Effector memory CD4-positive, alpha-beta T cell (primary cell): Measurements from ENCODE around the gene HECW1.

ENCODE experiments used
- DNase-seq, 3 donors: peaks; one replicate each; pipeline ENCODE4 v3.0.0-alpha.2; 2020
- H3K27ac ChIP-seq: 2 replicates; pipeline ENCODE4 v1.7.0; 2013; ENCODE audit warnings: mild to moderate bottlenecking, low read length, moderate library complexity; ENCODE audit not compliant: insufficient read depth, poor library complexity, severe bottlenecking
- H3K27me3 ChIP-seq: replicated peaks from 2 replicates; pipeline ENCODE4 v1.7.0; 2013; ENCODE audit warnings: mild to moderate bottlenecking, low read length; ENCODE audit not compliant: insufficient read depth, control insufficient read depth, poor library complexity, severe bottlenecking
- H3K36me3 ChIP-seq: 2 replicates; pipeline ENCODE4 v1.7.0; 2013; ENCODE audit warnings: mild to moderate bottlenecking, low read length, moderate library complexity; ENCODE audit not compliant: control insufficient read depth, insufficient read depth
- H3K4me1 ChIP-seq: 2 replicates; pipeline ENCODE4 v1.7.0; 2013; ENCODE audit warnings: low read length, mild to moderate bottlenecking; ENCODE audit not compliant: control insufficient read depth, insufficient read depth, poor library complexity, severe bottlenecking
- H3K4me3 ChIP-seq: 2 replicates; pipeline ENCODE4 v1.7.0; 2013; ENCODE audit warnings: low read length, low read depth, mild to moderate bottlenecking; ENCODE audit not compliant: insufficient read depth, poor library complexity, severe bottlenecking
- H3K9me3 ChIP-seq: 2 replicates; pipeline ENCODE4 v1.7.0; 2013; ENCODE audit warnings: mild to moderate bottlenecking, low read length, moderate library complexity; ENCODE audit not compliant: control insufficient read depth

HECW1 gene

DNA sequence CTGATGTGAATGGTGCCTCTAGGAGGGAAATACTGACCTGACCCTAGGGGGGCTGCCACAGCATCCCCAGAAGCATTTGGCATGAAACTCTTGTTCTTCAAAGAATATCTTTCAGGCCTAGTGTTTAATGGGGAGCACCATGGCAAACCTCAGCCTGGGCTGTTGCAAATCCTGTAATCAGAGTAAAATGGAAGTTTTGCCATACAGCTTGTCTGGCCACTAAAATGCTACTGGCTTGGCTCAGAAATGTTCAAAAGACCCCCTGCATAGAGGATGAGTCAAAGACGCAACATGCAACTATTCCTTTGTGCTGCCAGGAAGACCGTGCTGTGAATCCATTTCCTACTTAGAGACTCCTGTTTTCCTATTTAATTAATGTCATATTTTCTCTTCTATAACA is 26.7 kb downstream of the HECW1 start:
- no peaks in the 10 kb centered on the region for H3K4me1 ChIP-seq
- no peaks in the 10 kb centered on the region for H3K9me3 ChIP-seq
- no peaks in the 10 kb centered on the region for H3K27me3 ChIP-seq
- no peaks in the 10 kb centered on the region for H3K36me3 ChIP-seq
- no peak overlapping the region for H3K4me3 ChIP-seq
- DNase-seq = no peak
- no peak overlapping the region for H3K27ac ChIP-seq

DNA sequence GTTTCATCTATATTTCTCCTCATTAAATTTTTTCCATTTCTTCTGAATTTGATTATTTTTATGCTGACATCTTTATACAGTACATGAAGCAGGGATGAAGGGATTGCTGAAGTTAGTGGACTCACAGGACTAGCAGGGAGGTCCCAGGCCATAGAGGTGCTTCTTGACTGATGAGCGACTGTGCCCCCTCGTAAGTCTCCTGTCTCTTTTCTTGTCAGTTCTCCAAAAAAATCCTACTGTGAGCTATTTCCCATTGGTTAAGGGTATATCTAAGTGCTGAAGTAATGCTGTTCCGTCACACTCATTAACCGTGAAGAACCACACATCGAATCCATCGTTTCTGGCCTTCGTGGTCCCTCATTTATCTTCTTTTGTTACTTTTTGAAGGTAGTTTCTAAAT is 27.7 kb downstream of the HECW1 start:
- no peak overlapping the region for H3K27ac ChIP-seq

DNA sequence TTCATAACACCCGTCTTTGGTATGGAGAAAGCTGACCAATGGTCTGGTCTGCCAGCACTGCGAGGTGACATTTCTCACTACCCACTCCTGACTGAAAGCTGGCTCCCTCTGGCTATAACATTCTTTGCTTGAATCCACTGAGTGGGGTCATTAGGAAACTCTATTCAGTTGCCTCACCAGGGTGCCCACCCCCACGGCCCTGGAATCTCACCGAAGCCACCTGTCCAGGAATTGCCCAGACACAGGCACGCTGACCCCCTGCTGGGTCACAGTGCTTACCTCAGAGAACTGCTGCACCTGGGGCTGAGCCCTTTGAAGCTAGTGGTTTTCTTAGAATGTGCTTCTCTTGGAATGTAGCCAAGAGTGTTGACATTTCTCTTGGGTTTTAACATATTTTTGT is 28.6 kb downstream of the HECW1 start:
- Histone ChIP-seq H3K27ac (no peak overlapping the region), H3K4me1 (no peaks in the 10 kb centered on the region), H3K27me3 (no peaks in the 10 kb centered on the region), H3K4me3 (no peak overlapping the region), H3K9me3 (no peaks in the 10 kb centered on the region), H3K36me3 (no peaks in the 10 kb centered on the region)
- no peak for DNase-seq

More for the DNA sequence above, 27.7 kb downstream of the HECW1 start:
- H3K9me3 ChIP-seq = no peaks in the 10 kb centered on the region
- no peaks in the 10 kb centered on the region for H3K36me3 ChIP-seq
- H3K4me3 ChIP-seq = no peak overlapping the region
- H3K4me1 ChIP-seq = no peaks in the 10 kb centered on the region
- no peaks in the 10 kb centered on the region for H3K27me3 ChIP-seq
- DNase-seq = no peak

DNA sequence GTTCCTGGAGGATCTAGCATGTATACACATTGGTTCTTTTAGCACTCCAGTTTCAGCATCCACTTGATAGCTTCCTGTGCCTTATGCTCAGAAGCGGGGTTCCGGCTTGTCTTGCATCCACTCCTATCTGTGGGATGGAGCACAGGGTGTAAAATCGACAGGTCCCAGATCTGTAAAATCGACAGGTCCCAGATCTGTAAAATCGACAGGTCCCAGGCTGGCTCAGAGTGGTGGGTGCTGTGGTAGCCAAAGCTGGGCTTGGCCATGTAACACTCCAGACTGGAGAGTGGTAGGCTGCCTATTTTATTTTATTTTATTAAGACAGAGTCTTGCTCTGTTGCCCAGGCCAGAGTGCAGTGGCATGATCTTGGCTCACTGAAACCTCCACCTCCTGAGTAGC is 30.3 kb downstream of the HECW1 start:
- no peak for DNase-seq
- Histone ChIP-seq H3K4me3 (no peak overlapping the region), H3K36me3 (no peaks in the 10 kb centered on the region)

DNA sequence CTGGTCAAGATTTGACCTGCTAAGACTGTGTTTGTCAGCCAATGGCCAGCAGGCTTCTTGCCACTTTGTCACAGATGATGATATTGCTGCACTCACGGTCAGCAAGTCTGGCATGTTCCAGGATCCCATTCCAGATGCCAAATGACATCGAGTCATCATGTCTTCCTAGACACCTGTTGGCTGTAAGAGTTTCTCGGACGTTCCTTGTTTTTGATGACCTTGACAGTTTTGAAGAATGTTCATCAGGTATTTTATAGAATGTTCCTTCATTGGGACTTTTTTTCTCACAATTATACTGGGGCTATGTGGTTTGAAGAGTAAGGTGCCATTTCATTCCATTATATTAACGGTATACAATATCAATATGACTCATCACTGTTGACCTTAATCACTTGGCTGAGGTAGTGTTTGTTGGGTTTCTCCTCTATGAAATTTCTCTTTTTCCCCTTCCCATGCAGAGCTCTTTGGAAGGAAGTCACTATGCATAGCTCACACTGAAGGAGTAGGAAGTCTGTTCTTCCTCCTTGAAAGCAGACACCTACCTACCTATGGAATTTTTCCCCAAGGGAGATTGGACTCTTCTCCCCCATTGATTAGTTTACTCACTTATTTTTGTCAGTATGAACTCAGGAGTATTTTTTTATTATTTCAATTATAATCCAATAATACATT is 31.6 kb downstream of the HECW1 start:
- H3K27me3 ChIP-seq = no peaks in the 10 kb centered on the region
- no peaks in the 10 kb centered on the region for H3K4me1 ChIP-seq
- H3K9me3 ChIP-seq = no peaks in the 10 kb centered on the region
- H3K4me3 ChIP-seq = no peak overlapping the region
- DNase-seq = no peak
- H3K27ac ChIP-seq = no peak overlapping the region
- no peaks in the 10 kb centered on the region for H3K36me3 ChIP-seq

More for the DNA sequence above, 30.3 kb downstream of the HECW1 start:
- no peak overlapping the region for H3K27ac ChIP-seq
- no peaks in the 10 kb centered on the region for H3K27me3 ChIP-seq
- H3K4me1 ChIP-seq = no peaks in the 10 kb centered on the region
- no peaks in the 10 kb centered on the region for H3K9me3 ChIP-seq

DNA sequence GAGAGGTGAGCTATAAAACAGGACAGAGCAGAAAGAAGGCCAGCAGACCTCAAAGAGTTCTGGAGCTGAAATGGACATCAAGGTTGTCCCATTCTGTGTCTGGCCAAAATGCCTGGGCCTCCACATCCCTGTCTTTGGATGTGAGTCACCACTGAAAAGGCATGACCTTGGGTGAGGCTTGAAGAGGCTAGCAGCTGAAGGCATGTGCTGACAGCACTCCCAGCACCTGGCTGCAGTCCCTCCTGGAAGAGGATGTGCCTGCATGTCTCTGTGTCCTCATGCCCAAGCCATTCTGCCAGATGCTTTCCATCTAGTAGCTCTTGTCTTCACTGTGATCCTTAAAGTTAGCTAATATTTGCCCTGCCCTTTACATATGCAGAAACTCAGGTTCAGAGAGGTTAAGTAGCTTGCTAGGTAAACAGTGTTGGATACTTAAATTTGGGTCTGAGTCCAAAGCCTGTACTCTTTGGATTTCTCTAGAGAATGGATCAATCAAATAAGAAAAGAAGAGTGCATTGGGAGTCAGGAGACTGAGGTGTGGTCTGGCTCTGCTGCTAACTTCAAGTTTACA is 35.8 kb downstream of the HECW1 start:
- Histone ChIP-seq H3K9me3 (no peaks in the 10 kb centered on the region), H3K4me3 (no peak overlapping the region), H3K4me1 (no peaks in the 10 kb centered on the region), H3K36me3 (no peaks in the 10 kb centered on the region), H3K27ac (no peak overlapping the region), H3K27me3 (no peaks in the 10 kb centered on the region)
- no peak for DNase-seq

DNA sequence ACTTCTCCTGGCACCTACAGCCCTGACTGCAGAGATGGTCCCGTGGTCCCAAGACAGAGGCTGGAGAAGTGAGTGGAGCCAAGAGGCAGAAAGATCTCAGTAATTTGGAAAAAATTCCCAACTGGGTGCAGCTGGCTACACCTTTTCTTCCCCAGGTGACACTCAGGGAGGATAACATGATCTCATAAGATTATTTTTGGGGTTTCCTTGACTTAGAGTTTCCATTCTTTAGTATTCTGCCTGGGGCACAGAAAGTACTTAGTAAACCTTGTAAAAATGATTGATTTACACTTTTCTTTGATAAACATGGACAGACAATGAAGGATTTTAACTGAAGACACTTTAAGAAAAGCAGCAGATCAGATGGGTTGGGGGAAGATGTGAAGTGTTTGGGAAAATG is 38.6 kb downstream of the HECW1 start:
- no peaks in the 10 kb centered on the region for H3K4me1 ChIP-seq
- H3K4me3 ChIP-seq = no peak overlapping the region
- DNase-seq = no peak
- H3K36me3 ChIP-seq = no peaks in the 10 kb centered on the region
- no peaks in the 10 kb centered on the region for H3K27me3 ChIP-seq
- no peaks in the 10 kb centered on the region for H3K9me3 ChIP-seq
- no peak overlapping the region for H3K27ac ChIP-seq

DNA sequence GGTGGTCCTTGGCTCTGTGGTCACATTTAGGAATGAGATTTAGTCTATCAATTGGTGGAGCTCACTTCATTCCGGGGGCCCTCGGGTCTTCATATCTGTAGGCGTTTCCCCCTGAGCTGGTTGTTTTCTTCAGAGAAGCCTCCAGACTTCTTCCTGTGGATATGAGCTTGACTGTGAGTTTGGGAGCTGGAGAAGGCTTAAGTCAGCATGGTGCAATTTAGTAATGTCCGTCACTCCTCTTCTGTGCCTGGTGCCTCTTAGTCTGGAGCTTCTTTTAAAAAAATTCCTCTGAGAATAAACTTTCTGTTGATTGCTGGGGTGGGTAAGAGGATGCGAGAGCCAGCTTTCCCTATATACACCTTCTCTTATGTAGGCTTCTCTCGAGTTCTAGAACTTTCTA is 40.2 kb downstream of the HECW1 start:
- no peaks in the 10 kb centered on the region for H3K27me3 ChIP-seq
- H3K4me3 ChIP-seq = no peak overlapping the region
- no peaks in the 10 kb centered on the region for H3K36me3 ChIP-seq

DNA sequence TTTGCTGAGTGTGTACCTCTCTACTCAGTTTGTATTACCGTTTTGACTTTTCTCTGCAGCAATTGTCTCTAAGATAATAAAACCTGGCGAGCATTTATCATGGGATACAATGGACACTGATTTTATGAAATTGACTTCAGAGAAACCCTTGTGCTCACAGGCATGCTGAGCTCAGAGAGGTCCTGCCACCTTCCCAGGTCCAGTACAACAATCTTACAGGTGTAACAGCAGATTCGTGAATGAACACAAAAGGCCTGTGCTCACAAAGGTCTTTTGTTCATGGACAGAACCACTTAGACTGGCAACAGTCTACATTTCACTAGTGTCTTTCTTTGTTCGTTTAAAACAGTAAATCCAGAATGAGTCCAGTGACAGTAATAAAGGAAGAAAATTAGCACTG is 43.2 kb downstream of the HECW1 start:
- Histone ChIP-seq H3K27ac (no peak overlapping the region), H3K36me3 (no peaks in the 10 kb centered on the region), H3K27me3 (no peaks in the 10 kb centered on the region), H3K4me3 (no peak overlapping the region), H3K4me1 (no peaks in the 10 kb centered on the region), H3K9me3 (no peaks in the 10 kb centered on the region)
- no peak for DNase-seq

More for the DNA sequence above, 40.2 kb downstream of the HECW1 start:
- H3K9me3 ChIP-seq = no peaks in the 10 kb centered on the region
- no peak for DNase-seq
- H3K4me1 ChIP-seq = no peaks in the 10 kb centered on the region
- H3K27ac ChIP-seq = no peak overlapping the region

DNA sequence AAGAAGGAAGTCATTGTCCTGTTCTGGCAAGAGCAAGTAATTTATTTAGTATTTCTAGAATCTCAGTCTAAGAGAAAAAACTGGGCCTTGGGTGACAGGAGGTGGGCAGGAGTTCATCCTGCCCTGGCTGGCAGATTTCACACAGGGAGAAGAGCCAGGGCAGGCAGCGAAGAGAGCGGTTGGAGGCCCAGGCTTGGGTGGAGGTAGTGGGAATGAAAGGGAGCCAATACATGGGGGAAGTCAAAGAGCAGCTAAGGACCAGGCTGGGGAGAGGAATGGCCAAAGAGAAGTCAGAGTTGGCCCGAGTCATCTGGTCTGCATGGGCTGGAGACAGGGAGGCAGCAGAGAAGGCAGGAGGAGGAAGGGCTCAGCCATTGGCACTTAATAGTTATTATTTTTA is 51.4 kb downstream of the HECW1 start:
- no peak for DNase-seq
- Histone ChIP-seq H3K4me1 (no peaks in the 10 kb centered on the region), H3K27ac (no peak overlapping the region)

More for the DNA sequence above, 51.4 kb downstream of the HECW1 start:
- Histone ChIP-seq H3K36me3 (no peaks in the 10 kb centered on the region), H3K9me3 (no peaks in the 10 kb centered on the region), H3K4me3 (no peak overlapping the region), H3K27me3 (no peaks in the 10 kb centered on the region)
